K562 (cell line): Measurements from ENCODE around the gene GRIA3.

Experiments
- CTCF ChIP-seq, 3 experiments: IDR thresholded peaks in 2 of 3; conservative IDR thresholded peaks in 1 of 3; 2 replicates each; pipeline ENCODE4 v1.5.1; 2011 to 2012; ENCODE audit warnings: low read length in 3 of 3, mild to moderate bottlenecking in 3 of 3, control low read depth in 2 of 3, improper control_type of control experiment in 1 of 3, inconsistent platforms in 1 of 3, low read depth in 1 of 3, mixed read lengths in 1 of 3, moderate library complexity in 1 of 3; ENCODE audit not compliant: insufficient read depth in 2 of 3
- JUND ChIP-seq, 2 experiments: IDR thresholded peaks; 2 replicates in 1 of 2; 3 replicates in 1 of 2; pipeline ENCODE4 v1.6.1; 2011; ENCODE audit warnings: borderline replicate concordance in 2 of 2, low read depth in 2 of 2, low read length in 2 of 2, improper control_type of control experiment in 1 of 2, missing biosample characterization in 1 of 2, missing genetic modification characterization in 1 of 2, missing genetic modification reagents in 1 of 2
- KDM1A ChIP-seq, 2 experiments: fragments of 450-650 bp; IDR thresholded peaks; 2 replicates each; pipeline ENCODE4 v1.6.1; 2016; ENCODE audit warnings: mild to moderate bottlenecking in 2 of 2
- NFE2 ChIP-seq: IDR thresholded peaks from 2 replicates; pipeline ENCODE4 v1.6.1; 2014; ENCODE audit warnings: antibody characterized with exemption, low read depth
- POLR2A ChIP-seq: fragments of 450-650 bp; conservative IDR thresholded peaks from 2 replicates; pipeline ENCODE4 v1.6.1; 2016
- SMARCA5 ChIP-seq: fragments of 450-650 bp; IDR thresholded peaks from 2 replicates; pipeline ENCODE4 v1.6.1; 2016
- SMC3 ChIP-seq: conservative IDR thresholded peaks from 2 replicates; pipeline ENCODE4 v1.6.1; 2011; ENCODE audit warnings: low read depth, low read length, improper control_type of control experiment; ENCODE audit not compliant: insufficient read depth

- no peak for TF ChIP-seq JUND (IDR thresholded peaks at IDR 0.05; ENCODE audit: borderline replicate concordance, low read depth, low read length)
- no peak for TF ChIP-seq JUND (tag; IDR thresholded peaks at IDR 0.05; ENCODE audit: borderline replicate concordance, low read depth, low read length)
- TF ChIP-seq CTCF (IDR thresholded peaks at IDR 0.05 in 2 of 3, conservative IDR thresholded peaks at IDR 0.05 in 1 of 3; ENCODE audit: insufficient read depth in 2 of 3, low read depth in 1 of 3, low read length in 3 of 3): no peak
- no peak for TF ChIP-seq SMC3
- TF ChIP-seq KDM1A (IDR thresholded peaks at IDR 0.05): no peak
- no peak for TF ChIP-seq NFE2
- no peak for TF ChIP-seq POLR2A
- TF ChIP-seq SMARCA5: no peak
These were observed 8.5 kb upstream of the GRIA3 start for GRCh38 chrX:123175366-123176122.
